Measurements from ENCODE around the gene PPP1R3E. TPM values are rescaled to one million over a fixed set of nuclear protein-coding genes. Genes with fewer than 3 reads are reported as not detected.

PPP1R3E gene
- total RNA-seq, 5 donors from 2014 or later (not counting 1 experiment from before 2014, with no cell fraction given): 40.8 to 72.6 (median 68.2) TPM

- H3K27ac ChIP-seq (ENCODE audit: low read length): no peak overlapping the region
- DNase-seq (no peak), ATAC-seq (replicated peaks in 1 of 4) (no peak)
- H3K4me1 Mint-ChIP-seq: peaks cover 4 to 9% (median 8%) of the 10 kb centered on the region in 3 donors
- POLR2A ChIA-PET: no interaction called here
- CTCF ChIA-PET: interaction anchor here in 1 of 2 donors (0.5 kb wide), 1 partner anchor 431 kb away, joined by 3 read pairs; no protein-coding TSS in a partner anchor
- H3K36me3 Mint-ChIP-seq: no peaks in the 10 kb centered on the region
- WGBS (ENCODE audit: insufficient coverage): 87% methylated on average over 20 of the region's 27 CpGs
- H3K4me3 ChIP-seq (ENCODE audit: control insufficient read depth in 1 of 2, extremely low read depth in 1 of 2, low read length in 1 of 2): no peak overlapping the region
- H3K9me3 ChIP-seq: no peaks in the 10 kb centered on the region
- H3K36me3 ChIP-seq (ENCODE audit: control insufficient read depth in 2 of 2, extremely low read depth in 1 of 2, insufficient read depth in 1 of 2, low read length in 1 of 2): no peaks in the 10 kb centered on the region
- H3K27me3 Mint-ChIP-seq: peaks cover 9 to 22% of the 10 kb centered on the region in 2 donors
- no peak overlapping the region for H3K27ac Mint-ChIP-seq
- H3K4me1 ChIP-seq (ENCODE audit: control insufficient read depth in 1 of 2, extremely low read depth in 1 of 2, insufficient read depth in 2 of 2, low read length in 2 of 2): peaks cover 0 to 4% of the 10 kb centered on the region in 2 experiments
- H3K9me3 Mint-ChIP-seq: no peaks in the 10 kb centered on the region
- H3K4me3 Mint-ChIP-seq: no peak overlapping the region
- H3K27me3 ChIP-seq (replicated peaks in 1 of 2; ENCODE audit: control insufficient read depth in 2 of 2, extremely low read depth in 1 of 2, insufficient read depth in 2 of 2, low read length in 1 of 2): peaks cover 4 to 22% of the 10 kb centered on the region in 2 experiments
Measured at GRCh38 chr14:23346693-23347405, 44.2 kb upstream of the PPP1R3E start.

GRCh38 chr14:23345987-23346692, 43.5 kb upstream of the PPP1R3E start:
- H3K36me3 Mint-ChIP-seq: no peaks in the 10 kb centered on the region
- Histone ChIP-seq H3K27me3 (replicated peaks in 1 of 2; ENCODE audit: control insufficient read depth in 2 of 2, extremely low read depth in 1 of 2, insufficient read depth in 2 of 2, low read length in 1 of 2) (peaks cover 4 to 17% of the 10 kb centered on the region in 2 experiments), H3K9me3 (no peaks in the 10 kb centered on the region), H3K4me3 (ENCODE audit: control insufficient read depth in 1 of 2, extremely low read depth in 1 of 2, low read length in 1 of 2) (no peak overlapping the region), H3K36me3 (ENCODE audit: control insufficient read depth in 2 of 2, extremely low read depth in 1 of 2, insufficient read depth in 1 of 2, low read length in 1 of 2) (no peaks in the 10 kb centered on the region), H3K27ac (ENCODE audit: low read length) (no peak overlapping the region), H3K4me1 (ENCODE audit: control insufficient read depth in 1 of 2, extremely low read depth in 1 of 2, insufficient read depth in 2 of 2, low read length in 2 of 2) (no peaks in the 10 kb centered on the region)
- peaks cover 8 to 18% of the 10 kb centered on the region in 2 donors for H3K27me3 Mint-ChIP-seq
- WGBS (ENCODE audit: insufficient coverage): 89% methylated on average over 9 of the region's 13 CpGs
- ChIA-PET CTCF (no interaction called here), POLR2A (no interaction called here)
- no peaks in the 10 kb centered on the region for H3K9me3 Mint-ChIP-seq
- ATAC-seq (replicated peaks in 1 of 4) (no peak), DNase-seq (no peak)
- H3K4me1 Mint-ChIP-seq: peaks cover 2 to 6% (median 5%) of the 10 kb centered on the region in 3 donors
- no peak overlapping the region for H3K4me3 Mint-ChIP-seq
- no peak overlapping the region for H3K27ac Mint-ChIP-seq

GRCh38 chr14:23344481-23344880, 41.8 kb upstream of the PPP1R3E start:
- POLR2A ChIA-PET: interaction anchor here in 1 of 2 donors (0.6 to 1.0 kb wide), 2 partner anchors 17 to 867 kb away, joined by 3 read pairs; no protein-coding TSS in a partner anchor
- H3K4me1 Mint-ChIP-seq: no peaks in the 10 kb centered on the region

GRCh38 chr14:23339506-23340268, 37.0 kb upstream of the PPP1R3E start:
- no peaks in the 10 kb centered on the region for H3K9me3 ChIP-seq
- ChIA-PET CTCF (interaction anchor here in 1 of 2 donors (1.9 kb wide), 1 partner anchor 13 kb away, joined by 4 read pairs; no protein-coding TSS in a partner anchor), POLR2A (no interaction called here)
- H3K36me3 ChIP-seq (ENCODE audit: control insufficient read depth in 2 of 2, extremely low read depth in 1 of 2, insufficient read depth in 1 of 2, low read length in 1 of 2): no peaks in the 10 kb centered on the region
- no peaks in the 10 kb centered on the region for H3K4me1 Mint-ChIP-seq
- no peak overlapping the region for H3K4me3 Mint-ChIP-seq
- H3K27me3 ChIP-seq (replicated peaks in 1 of 2; ENCODE audit: control insufficient read depth in 2 of 2, extremely low read depth in 1 of 2, insufficient read depth in 2 of 2, low read length in 1 of 2): no peaks in the 10 kb centered on the region
- H3K4me3 ChIP-seq (ENCODE audit: control insufficient read depth in 1 of 2, extremely low read depth in 1 of 2, low read length in 1 of 2): no peak overlapping the region
- no peaks in the 10 kb centered on the region for H3K9me3 Mint-ChIP-seq
- H3K36me3 Mint-ChIP-seq: peaks cover 4% of the 10 kb centered on the region
- no CpG with 5 or more reads among the region's 1 CpG for WGBS (ENCODE audit: insufficient coverage)
- ATAC-seq (replicated peaks in 1 of 4): no peak
- DNase-seq: no peak
- H3K27ac Mint-ChIP-seq: no peak overlapping the region
- H3K4me1 ChIP-seq (ENCODE audit: control insufficient read depth in 1 of 2, extremely low read depth in 1 of 2, insufficient read depth in 2 of 2, low read length in 2 of 2): no peaks in the 10 kb centered on the region
- peaks cover 14 to 32% of the 10 kb centered on the region in 2 donors for H3K27me3 Mint-ChIP-seq
- no peak overlapping the region for H3K27ac ChIP-seq (ENCODE audit: low read length)

More at GRCh38 chr14:23344481-23344880, 41.8 kb upstream of the PPP1R3E start:
- H3K27me3 Mint-ChIP-seq: peaks cover 0 to 8% of the 10 kb centered on the region in 2 donors
- no peaks in the 10 kb centered on the region for H3K9me3 Mint-ChIP-seq
- Histone ChIP-seq H3K27me3 (replicated peaks in 1 of 2; ENCODE audit: control insufficient read depth in 2 of 2, extremely low read depth in 1 of 2, insufficient read depth in 2 of 2, low read length in 1 of 2) (peaks cover 0 to 16% of the 10 kb centered on the region in 2 experiments), H3K9me3 (no peaks in the 10 kb centered on the region), H3K4me3 (ENCODE audit: control insufficient read depth in 1 of 2, extremely low read depth in 1 of 2, low read length in 1 of 2) (no peak overlapping the region), H3K4me1 (ENCODE audit: control insufficient read depth in 1 of 2, extremely low read depth in 1 of 2, insufficient read depth in 2 of 2, low read length in 2 of 2) (no peaks in the 10 kb centered on the region), H3K27ac (ENCODE audit: low read length) (no peak overlapping the region), H3K36me3 (ENCODE audit: control insufficient read depth in 2 of 2, extremely low read depth in 1 of 2, insufficient read depth in 1 of 2, low read length in 1 of 2) (no peaks in the 10 kb centered on the region)
- CTCF ChIA-PET: no interaction called here
- DNase-seq (no peak), ATAC-seq (replicated peaks in 1 of 4) (no peak)
- peaks cover 4% of the 10 kb centered on the region for H3K36me3 Mint-ChIP-seq
- no peak overlapping the region for H3K4me3 Mint-ChIP-seq
- no peak overlapping the region for H3K27ac Mint-ChIP-seq
- WGBS (ENCODE audit: insufficient coverage): 50% methylated on average over 1 of the region's 3 CpGs

GRCh38 chr14:23335623-23336022, 33.0 kb upstream of the PPP1R3E start:
- no peak for ATAC-seq (replicated peaks in 1 of 4)

More at GRCh38 chr14:23335623-23336022, 33.0 kb upstream of the PPP1R3E start:
- no peaks in the 10 kb centered on the region for H3K4me1 Mint-ChIP-seq
- H3K9me3 Mint-ChIP-seq: no peaks in the 10 kb centered on the region
- no peak overlapping the region for H3K4me3 Mint-ChIP-seq
- H3K9me3 ChIP-seq: no peaks in the 10 kb centered on the region
- no peak for DNase-seq
- ChIA-PET POLR2A (no interaction called here), CTCF (no interaction called here)
- no peaks in the 10 kb centered on the region for H3K36me3 ChIP-seq (ENCODE audit: control insufficient read depth in 2 of 2, extremely low read depth in 1 of 2, insufficient read depth in 1 of 2, low read length in 1 of 2)
- H3K27ac Mint-ChIP-seq: no peak overlapping the region
- H3K4me3 ChIP-seq (ENCODE audit: control insufficient read depth in 1 of 2, extremely low read depth in 1 of 2, low read length in 1 of 2): no peak overlapping the region
- H3K36me3 Mint-ChIP-seq: peaks cover 4% of the 10 kb centered on the region
- H3K27me3 Mint-ChIP-seq: peaks cover 16 to 24% of the 10 kb centered on the region in 2 donors
- WGBS (ENCODE audit: insufficient coverage): no CpG with 5 or more reads among the region's 5 CpGs
- H3K27me3 ChIP-seq (replicated peaks in 1 of 2; ENCODE audit: control insufficient read depth in 2 of 2, extremely low read depth in 1 of 2, insufficient read depth in 2 of 2, low read length in 1 of 2): peaks cover 0 to 8% of the 10 kb centered on the region in 2 experiments
- no peak overlapping the region for H3K27ac ChIP-seq (ENCODE audit: low read length)
- H3K4me1 ChIP-seq (ENCODE audit: control insufficient read depth in 1 of 2, extremely low read depth in 1 of 2, insufficient read depth in 2 of 2, low read length in 2 of 2): no peaks in the 10 kb centered on the region
